HEK293T (cell line): ENCODE measurements around the gene C8B.

Experiments used
- ARNT ChIP-seq: fragments of 450-650 bp; IDR thresholded peaks from 2 replicates; pipeline ENCODE4 v1.6.1; 2017; ENCODE audit warnings: mild to moderate bottlenecking
- FOXK2 ChIP-seq: fragments of 450-650 bp; IDR thresholded peaks from 2 replicates; pipeline ENCODE4 v1.6.1; 2016; ENCODE audit warnings: mild to moderate bottlenecking
- FOXM1 ChIP-seq: fragments of 450-650 bp; IDR thresholded peaks from 2 replicates; pipeline ENCODE4 v1.6.1; 2017; ENCODE audit warnings: mild to moderate bottlenecking, borderline replicate concordance
- SP1 ChIP-seq: fragments of 450-650 bp; IDR thresholded peaks from 2 replicates; pipeline ENCODE4 v1.6.1; 2017

DNA sequence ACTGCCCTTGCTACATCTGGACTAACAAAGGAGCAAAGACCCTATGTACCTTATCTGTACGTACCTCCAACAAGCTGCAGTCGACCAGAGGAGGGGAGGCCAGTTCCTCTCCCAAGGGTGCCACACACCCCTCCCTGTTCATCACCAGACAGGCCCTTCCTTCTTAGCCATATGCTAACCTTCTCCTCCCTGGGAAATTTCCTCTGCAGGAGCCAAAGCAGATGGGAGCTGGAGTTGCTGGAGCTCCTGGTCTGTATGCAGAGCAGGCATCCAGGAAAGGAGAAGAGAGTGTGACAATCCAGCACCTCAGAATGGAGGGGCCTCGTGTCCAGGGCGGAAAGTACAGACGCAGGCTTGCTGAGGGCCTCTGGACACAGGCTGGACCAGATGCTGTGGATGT lies 48.5 kb downstream of the C8B start:
- TF ChIP-seq SP1 (no peak), ARNT (no peak), FOXK2 (no peak), FOXM1 (no peak)
